Panc1 (cell line): ENCODE results near the gene MEX3A.

ENCODE experiments used
- CTCF ChIP-seq: fragments of 450-650 bp; IDR thresholded peaks from 2 replicates; pipeline ENCODE4 v1.5.1; 2017; ENCODE audit warnings: mild to moderate bottlenecking
- POLR2AphosphoS5 ChIP-seq: IDR thresholded peaks from 2 replicates; pipeline ENCODE4 v1.6.1; 2012; ENCODE audit warnings: mild to moderate bottlenecking, low read depth, low read length, moderate library complexity
- SIN3A ChIP-seq: IDR thresholded peaks from 2 replicates; pipeline ENCODE4 v1.6.1; 2012; ENCODE audit warnings: low read depth, mild to moderate bottlenecking, low read length, moderate library complexity, borderline replicate concordance; ENCODE audit not compliant: insufficient read depth
- TCF7L2 ChIP-seq: IDR thresholded peaks from 2 replicates; pipeline ENCODE4 v1.6.1; 2011; ENCODE audit warnings: mild to moderate bottlenecking, low read depth, low read length, inconsistent platforms
- TF ChIP-seq, protein P1 (sequence below), 2 experiments: IDR thresholded peaks; 2 replicates each; pipeline ENCODE4 v1.6.1; 2011 to 2012; ENCODE audit warnings: low read depth in 2 of 2, control low read depth in 1 of 2, low read length in 1 of 2, mild to moderate bottlenecking in 1 of 2, moderate library complexity in 1 of 2; ENCODE audit not compliant: insufficient read depth in 1 of 2

- TF ChIP-seq CTCF (no peak), POLR2AphosphoS5 (no peak), SIN3A (no peak), TCF7L2 (no peak)
- TF ChIP-seq, protein P1, sequence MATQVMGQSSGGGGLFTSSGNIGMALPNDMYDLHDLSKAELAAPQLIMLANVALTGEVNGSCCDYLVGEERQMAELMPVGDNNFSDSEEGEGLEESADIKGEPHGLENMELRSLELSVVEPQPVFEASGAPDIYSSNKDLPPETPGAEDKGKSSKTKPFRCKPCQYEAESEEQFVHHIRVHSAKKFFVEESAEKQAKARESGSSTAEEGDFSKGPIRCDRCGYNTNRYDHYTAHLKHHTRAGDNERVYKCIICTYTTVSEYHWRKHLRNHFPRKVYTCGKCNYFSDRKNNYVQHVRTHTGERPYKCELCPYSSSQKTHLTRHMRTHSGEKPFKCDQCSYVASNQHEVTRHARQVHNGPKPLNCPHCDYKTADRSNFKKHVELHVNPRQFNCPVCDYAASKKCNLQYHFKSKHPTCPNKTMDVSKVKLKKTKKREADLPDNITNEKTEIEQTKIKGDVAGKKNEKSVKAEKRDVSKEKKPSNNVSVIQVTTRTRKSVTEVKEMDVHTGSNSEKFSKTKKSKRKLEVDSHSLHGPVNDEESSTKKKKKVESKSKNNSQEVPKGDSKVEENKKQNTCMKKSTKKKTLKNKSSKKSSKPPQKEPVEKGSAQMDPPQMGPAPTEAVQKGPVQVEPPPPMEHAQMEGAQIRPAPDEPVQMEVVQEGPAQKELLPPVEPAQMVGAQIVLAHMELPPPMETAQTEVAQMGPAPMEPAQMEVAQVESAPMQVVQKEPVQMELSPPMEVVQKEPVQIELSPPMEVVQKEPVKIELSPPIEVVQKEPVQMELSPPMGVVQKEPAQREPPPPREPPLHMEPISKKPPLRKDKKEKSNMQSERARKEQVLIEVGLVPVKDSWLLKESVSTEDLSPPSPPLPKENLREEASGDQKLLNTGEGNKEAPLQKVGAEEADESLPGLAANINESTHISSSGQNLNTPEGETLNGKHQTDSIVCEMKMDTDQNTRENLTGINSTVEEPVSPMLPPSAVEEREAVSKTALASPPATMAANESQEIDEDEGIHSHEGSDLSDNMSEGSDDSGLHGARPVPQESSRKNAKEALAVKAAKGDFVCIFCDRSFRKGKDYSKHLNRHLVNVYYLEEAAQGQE (IDR thresholded peaks at IDR 0.05; ENCODE audit: insufficient read depth in 1 of 2, low read depth in 2 of 2, low read length in 1 of 2): no peak
Measured at GRCh38 chr1:156117414-156118176, 35.3 kb upstream of the MEX3A start.
